NT2/D1 (cell line): ENCODE data around the gene OR52J3.

Experiments used
- SUZ12 ChIP-seq: IDR thresholded peaks from 2 replicates; pipeline ENCODE4 v1.6.1; 2011; ENCODE audit not compliant: insufficient read length, insufficient read depth; ENCODE audit errors: extremely low read depth
- YY1 ChIP-seq: IDR thresholded peaks from 2 replicates; pipeline ENCODE4 v1.6.1; 2011; ENCODE audit not compliant: insufficient read length, insufficient read depth
- ZNF274 ChIP-seq: IDR thresholded peaks from 2 replicates; pipeline ENCODE4 v1.6.1; 2011; ENCODE audit warnings: mild to moderate bottlenecking, low read depth, low read length

GRCh38 chr11:5004424-5005274, 41.7 kb upstream of the OR52J3 start:
- TF ChIP-seq YY1 (no peak), SUZ12 (no peak), ZNF274 (no peak)
